Limb (tissue), 2 donors: ENCODE results near the gene CYGB.

ENCODE experiments used
- DNase-seq, 2 donors: peaks; one replicate each; pipeline ENCODE4 v3.0.0-alpha.2; 2016; ENCODE audit errors: extremely low spot score in 2 of 2

CYGB gene

DNA sequence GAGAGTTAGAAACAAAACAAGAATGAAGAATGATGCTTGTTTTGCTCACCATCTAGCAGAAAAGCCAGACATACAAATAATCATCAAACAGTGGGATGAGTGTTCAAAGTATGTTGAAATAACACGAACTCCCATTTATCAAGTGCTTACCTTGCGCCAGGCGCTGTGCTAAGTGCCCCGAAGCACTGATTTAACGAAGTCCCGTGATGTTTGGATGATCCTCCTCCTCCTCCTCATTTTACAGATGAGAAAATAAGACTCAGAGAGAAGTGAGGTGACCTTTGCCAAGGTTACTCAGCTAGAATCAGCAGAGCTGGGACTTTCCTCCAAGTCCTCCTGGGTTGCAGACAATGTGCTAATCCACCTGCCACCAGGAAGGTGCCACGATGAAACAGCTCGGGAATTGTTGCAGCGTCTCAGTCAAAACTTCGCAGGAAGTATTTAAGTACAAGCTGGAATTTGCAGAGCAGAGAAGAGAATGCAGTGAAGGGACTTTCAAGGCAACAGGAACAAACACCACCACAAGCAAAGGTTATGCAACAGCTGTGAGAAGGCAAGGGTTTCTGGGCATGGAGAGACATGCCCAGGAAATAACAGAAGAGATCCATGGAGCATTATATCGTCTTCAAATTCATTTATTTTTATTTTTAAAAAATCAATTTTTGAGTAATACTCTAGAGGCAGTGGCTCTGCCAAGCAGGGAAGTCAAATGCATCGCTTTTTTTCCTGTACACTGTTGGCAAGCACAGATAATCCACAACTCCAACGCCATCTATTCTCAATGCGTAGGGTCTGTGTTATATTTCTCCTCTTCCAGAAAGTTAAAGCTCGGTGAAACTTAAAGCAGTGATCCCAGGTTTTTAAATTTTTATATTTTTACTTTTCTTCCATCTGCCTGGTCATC is 13.5 kb upstream of the CYGB start:
- DNase-seq = no peak

DNA sequence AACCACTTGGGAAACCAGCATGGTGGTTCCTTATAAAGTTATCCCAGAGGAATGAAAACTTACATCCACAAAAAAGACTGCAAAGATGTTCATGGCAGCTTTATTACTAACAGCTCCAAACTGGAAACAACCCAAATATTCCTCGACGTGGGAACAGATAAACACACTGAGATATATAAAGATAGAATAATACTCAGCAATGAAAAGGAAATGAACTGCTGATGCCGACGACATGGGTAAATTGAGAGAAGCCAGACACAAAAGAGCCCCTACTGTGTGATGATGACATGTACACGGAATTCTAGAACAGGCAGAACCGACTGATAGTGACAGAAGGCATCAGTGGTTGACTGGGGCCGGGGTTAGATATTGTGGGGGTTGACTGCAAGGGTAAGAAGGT is 12.0 kb upstream of the CYGB start:
- DNase-seq = no peak

DNA sequence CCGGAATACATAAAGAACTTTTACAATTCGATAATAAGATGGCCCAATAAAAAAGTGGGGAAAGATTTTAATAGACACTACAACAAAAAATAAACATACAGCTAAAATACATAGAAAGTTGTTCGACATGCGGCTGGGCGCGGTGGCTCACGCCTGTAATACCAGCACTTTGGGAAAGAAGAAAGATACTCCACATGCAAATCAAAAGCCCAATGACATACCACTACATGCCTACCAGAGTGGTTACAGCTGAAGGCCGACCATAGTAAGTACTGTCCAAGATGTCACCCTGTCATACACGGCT is 11.7 kb upstream of the CYGB start:
- no peak for DNase-seq

DNA sequence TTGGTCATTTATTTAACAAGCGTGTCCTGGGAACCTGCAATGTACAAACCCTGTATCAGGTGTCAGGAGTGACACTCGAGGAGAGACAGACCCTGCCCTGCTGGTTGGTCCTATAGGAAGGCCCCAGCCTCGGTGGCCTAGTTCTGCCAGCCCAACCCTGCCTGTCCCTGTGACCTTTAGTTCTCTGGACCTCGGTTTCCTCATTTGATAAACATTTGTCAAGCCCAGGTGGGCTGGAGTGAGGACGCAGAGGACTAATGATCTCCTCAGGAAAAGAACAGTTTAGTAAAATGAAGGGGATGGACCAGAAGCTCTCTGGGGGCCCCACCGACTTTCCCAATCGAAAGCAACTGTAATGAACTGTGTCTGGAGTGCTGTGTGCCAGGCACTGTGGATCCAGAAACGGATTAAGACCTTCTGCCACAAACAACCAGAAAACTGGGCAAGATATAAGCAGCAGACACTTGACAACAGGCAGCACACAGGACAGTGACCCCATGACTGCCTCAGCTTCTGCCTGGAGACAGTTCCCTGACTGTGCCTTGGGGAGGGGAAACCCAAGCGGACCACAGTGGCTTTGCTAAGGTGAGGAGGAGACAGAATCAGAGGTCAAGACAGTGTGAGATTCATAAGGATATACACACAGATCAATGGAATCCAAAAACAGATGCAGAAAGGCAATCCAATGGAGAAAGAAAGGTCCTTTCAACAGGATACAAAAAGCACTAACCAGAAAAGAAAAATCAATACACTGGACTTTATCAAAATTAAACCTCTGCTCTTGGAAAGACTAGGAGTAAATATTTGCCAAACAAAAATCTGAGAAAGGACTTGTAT is 11.1 kb upstream of the CYGB start:
- no peak for DNase-seq

DNA sequence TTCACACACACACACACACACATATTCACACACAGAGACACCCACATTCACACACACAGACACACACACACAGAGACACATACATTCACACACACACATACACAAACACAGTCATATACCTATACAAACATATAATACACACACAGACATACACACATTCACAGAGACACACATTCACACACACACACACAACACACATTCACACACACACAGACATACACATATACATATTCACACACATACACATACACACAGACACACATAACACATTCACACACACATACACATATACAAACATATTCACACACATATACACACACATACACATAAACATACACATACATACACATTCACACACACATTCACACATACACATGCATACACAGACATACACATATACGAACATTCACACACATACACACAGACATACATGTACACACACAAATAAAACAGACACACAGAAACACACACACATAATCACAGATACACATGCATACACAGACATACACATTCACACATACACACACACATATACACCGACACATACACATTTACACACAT is 10.2 kb upstream of the CYGB start:
- DNase-seq = no peak

DNA sequence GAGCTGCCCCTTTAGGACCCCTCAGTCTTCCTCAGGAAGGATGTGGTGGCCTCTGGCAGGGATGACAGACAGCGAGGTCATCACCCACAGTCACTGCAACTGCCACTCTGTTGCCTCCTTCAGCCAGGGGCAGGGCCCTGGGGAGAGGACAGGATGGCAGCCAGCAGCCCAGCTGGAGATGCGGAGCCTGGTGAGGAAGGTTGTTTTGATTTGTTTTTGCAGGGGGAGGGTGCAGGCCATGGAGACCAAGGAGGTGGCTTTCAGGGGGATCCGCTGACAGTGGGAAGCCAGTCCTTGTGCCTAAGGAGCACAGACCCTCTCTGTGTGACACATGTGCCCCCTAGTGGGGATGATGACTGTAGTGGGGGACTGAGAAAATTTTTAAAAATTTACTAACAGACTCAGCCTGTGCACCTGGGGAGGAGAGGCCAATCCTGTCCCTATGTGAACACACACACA is 9.7 kb upstream of the CYGB start:
- peak; percentile 75 to 80 for DNase-seq

DNA sequence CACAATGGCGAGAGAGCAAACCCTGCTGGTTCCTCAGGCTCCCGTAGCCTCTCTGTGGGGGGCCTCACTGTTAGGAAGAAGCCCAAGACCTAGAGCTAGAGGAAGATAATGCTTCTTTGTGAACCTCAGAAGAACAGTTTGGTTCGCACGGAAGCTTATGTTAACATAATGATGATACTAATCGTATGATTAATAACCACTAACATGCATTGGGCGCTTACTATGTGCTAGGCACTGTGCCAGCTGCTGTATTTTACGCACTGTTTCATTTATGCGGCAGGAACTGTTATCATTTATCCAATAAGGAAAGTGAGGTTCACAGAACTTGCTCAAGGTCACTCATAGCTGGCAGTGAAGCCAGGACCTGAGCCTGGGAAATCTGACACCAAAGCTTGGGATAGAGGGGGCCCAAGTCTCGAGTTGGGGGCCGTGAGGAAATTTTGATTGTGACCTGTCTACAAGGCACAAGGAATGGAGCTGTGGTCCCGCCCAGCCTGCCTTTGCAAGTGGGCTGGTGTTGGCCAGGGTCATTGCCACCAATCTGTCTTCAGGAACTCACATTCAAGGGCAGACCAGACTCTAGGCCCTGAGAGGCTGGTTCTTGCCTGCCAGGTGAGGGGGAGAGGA is 9.2 kb upstream of the CYGB start:
- no peak for DNase-seq

DNA sequence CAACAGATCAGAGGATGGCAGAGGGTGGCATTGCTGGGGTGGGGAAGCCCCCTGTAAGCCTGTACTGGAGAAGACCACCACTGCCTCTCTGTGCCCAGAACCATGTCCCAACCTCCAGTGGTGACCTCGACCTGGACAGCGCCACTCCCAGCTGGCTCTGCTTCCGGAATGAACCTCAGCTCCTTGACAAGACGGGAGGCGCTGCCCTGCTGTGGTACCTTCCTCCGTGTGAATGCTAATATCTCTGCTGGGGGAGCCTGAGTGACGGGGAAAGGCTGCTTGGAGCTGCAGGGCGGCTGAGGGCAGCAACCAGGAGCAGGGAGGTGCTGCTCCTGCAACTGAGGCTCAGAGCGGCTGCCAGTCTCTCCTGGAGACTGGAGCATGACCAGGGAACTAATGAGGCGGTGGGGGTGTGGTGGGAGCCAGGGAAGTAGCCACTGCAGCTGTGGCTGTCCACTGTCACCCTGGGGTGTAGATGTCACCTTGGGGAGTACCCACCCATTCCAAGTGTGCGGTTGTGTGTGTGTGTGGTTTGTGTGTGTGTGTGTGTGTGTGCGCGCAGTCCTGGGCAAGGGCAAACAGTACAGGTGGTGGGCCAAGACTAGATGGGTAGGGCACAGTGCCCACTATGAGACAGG is 8.5 kb upstream of the CYGB start:
- DNase-seq = no peak

DNA sequence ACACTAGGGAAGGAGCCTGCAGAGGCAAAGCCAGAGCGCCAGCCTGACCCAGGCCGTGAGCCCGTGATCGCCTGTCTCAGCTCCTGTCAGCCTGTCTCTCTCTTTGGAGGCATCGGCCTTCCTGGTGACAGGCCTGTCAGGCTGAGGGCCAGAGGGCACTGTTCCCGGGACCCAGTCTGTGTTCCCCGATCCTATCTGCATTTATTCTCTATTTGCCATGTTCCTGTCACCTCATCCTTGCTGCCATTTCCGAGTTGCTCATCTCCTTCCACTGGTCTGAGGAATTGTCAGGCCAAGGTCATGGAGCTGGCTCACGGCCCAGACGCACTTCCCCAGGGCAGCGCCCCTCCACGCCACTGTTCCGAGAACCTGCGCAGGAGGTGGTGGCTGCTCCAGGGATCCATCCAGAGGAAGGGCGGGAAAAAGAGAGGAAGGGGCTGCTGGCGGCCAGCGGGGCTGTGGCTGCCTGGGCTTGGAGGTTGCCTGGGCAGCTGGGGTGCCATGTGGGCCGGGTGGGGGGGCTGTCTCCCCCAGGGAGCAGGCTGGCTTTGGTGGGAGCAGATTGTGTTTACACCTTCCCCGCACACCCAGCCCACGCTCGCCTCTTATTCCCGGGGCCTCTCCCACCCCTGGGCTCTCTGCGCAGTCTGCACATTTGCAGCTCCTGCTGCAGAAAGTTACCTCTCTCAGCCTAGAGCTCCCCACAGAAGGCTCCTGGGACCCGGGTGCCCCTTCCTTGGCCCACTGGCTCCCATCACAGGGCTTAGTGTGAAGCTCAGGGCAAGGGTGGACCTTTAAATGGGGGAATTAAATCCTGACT is 7.2 kb upstream of the CYGB start:
- DNase-seq = no peak

DNA sequence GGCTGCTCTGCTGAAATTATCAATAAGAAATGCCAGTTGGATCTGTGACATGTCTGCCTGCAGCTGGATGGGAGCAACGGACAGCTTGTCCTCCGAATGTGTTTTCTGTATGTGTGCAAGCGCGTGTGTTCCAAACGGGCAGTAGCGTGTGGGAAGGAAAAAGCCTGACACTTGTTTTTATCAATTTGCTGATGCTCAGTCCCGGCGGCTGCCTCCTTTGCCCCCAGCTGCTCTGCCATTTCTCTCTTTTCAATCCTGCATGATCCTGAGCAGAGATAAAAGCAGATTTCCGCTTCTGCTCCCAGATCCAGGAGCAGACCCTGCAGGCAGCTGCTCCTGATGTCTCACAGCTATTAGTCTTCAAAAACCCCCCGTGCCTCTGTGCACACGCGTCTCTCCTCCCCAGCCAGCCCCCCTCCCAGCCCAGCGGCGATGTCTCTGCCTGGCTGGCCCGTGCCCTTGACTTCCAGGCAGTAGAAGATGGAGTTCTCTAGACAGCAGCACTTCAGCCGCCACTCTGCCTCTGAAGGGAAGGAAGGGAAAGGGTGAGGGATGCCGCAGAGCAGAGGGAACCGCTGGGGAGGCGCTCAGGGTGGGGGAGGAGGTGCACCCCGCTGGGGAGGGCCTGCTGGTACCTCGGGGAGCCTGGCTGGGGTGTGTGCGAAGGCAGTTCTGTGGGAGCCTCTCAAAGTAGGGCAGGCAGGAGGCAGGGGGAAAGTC is 6.5 kb upstream of the CYGB start:
- peak in 1 of 2 donors; percentile 61 for DNase-seq

DNA sequence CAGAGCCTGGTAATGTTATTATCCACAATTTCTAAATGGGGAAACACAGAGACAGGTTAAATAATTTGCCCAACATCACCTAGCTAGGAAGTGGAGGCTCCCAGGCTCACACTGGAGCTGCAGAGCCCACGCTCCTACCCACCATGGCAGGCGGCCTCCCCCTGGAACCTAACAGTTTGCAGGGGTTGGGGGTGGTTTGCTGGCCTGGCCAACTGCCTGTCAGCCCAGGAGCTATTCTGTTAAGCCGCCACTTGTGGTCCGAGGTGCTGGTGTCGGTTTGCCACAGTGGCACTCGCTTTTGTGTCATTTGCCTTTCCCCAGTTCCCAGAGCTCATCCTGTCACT is 5.9 kb upstream of the CYGB start:
- no peak for DNase-seq

DNA sequence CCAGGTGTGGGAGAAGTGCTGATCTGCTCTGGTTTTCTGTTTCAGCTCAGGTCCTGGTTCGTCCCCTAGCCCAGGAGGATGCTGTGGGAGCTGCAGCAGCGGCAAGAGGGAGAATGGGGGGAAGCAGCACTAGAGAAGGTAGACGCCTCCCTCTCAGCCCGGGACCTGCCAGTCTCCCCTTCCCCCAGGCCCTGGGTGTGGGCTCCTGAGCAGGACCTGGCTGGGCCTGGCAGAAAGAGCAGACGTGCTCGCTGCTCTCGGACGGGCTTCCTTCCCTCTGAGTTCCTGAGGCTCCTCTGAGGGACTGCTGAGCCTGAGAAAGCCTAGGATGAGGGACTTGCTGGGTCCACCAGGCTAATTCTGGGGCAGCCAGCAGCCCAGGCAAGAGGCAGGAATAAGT is 5.5 kb upstream of the CYGB start:
- DNase-seq = no peak

DNA sequence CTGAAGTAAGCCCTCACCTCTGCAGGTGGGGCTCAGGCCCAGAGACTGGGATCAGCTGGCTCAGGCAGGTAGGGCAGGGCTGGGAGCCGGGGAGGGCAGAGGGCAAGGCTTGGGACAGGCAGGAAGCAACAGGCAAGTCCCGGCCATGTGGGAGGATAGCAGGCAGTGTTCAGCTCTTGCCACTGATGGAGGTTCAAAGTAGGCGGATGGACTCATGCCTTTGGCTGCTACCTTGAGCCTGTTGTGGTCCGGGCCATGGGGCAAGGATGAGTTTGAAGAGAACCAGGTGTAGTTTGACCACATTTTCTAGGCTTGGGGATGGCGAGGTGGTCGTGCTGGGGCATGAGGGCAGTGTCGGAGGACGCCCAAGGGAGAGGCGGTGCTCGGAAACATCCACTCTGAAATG is 5.1 kb upstream of the CYGB start:
- no peak for DNase-seq

DNA sequence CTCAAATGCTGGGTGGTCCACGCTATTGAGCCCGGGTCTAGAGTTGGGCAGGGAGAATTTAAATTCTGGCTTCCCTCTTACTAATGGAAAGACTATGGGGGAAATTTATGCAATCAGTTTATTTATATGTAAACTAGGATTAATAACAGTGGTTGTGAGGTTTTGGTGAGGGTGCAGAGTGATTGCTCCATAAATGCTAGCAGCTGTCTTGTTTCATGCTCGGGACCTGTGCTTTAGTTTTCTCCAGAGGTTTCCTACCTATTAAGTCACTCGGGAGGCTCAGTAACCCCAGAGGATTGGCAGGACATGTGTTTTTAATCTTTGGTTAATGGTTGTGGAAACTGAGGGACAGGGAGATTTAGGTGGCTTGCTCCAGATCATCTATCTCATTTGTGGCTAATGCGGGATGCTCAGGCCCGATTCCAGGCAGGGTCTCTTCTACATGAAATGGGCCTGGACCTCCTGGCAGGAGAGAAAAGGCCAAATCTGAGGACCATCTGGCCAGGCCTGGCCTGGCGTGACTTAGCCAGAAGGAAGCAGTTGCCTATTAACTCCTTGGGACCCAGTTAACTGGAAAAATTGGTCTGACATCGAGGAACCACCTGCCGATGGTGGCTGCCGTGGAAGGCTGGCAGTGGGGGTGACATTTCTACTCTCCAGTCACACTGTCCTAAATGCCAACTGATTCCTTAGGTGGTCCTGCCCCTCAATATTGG is 4.4 kb upstream of the CYGB start:
- DNase-seq = no peak

DNA sequence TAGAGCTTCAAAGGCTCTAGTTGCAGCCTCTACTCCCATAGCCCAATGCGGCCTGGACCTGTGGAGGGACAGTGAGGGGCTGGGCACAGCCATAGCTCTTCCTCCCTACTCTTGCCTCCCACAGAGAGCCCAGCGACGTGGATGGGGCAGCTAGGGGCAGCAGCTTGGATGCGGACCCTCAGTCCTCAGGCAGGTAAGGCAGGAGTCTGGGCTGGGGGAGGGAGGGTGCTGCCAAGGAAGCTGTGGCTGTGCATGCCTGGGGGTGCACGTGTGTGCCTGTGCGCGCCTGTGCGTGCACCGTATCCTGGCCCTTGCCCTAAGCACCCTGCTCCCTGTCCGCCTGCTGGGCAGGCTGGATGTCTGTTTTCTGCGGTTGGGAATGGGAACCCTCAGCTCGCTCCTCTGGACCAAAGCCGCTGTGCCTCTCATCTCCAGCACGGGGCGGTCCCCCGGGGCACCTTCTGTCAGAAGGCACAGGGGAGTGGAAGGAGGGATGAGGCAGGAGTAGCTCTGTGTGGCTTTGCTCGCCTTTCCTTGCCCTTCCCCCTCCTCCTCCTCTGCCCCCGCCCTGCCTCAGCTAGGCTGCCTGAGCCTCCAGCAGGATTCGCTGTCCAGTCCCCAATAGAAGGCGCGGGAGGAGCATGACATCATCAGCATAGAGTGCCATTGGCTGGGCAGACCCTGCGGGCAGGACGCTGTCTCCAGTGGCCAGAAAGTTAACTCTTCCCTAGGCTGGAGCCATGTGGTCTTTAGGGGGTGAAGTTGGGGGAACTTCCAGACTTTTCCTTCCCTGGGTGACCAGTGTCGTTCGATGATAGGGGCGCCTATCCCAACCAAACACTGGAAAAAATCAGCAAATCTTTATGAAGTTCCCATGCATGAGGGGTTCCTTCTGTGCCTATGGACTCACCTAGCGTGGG is 3.1 kb upstream of the CYGB start:
- peak; percentile 92 to 95 for DNase-seq

DNA sequence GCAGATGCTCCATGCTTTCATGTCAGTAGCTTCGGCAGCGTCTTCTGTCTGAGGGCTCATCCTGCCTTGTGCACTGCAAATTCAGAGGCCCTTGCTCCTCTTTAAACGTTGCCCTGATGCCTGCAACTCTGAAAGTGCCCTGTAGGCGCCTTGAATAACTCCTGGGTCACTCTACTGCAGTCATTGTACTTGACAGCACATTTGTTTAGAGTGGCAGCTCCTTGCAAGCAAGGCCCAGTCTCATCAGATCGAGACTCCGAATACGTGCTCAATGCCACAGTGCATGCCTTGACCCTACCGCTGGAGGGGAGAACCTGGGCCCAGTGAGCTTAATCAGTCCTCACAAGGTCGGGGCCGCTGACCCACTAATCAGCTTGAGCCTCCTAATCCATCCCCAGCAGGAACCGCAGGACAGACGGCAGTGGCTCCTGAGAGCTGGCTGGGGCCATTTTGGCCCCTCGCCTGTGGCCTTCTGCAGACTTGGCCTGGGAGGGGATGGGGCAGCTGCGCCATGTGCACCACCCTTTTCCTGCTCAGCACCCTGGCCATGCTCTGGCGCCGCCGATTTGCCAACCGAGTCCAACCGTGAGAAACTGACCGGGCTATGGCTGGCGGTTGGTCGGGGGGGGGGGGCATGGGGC is 2.2 kb upstream of the CYGB start, which contains the start of gene PRCD:
Gene PRCD, plus strand, starts transcription at position 414 of the 641 bp plus-strand sequence. Its CDS starts 98 bp downstream, at position 512.
- peak in 1 of 2 donors; percentile 27 for DNase-seq

DNA sequence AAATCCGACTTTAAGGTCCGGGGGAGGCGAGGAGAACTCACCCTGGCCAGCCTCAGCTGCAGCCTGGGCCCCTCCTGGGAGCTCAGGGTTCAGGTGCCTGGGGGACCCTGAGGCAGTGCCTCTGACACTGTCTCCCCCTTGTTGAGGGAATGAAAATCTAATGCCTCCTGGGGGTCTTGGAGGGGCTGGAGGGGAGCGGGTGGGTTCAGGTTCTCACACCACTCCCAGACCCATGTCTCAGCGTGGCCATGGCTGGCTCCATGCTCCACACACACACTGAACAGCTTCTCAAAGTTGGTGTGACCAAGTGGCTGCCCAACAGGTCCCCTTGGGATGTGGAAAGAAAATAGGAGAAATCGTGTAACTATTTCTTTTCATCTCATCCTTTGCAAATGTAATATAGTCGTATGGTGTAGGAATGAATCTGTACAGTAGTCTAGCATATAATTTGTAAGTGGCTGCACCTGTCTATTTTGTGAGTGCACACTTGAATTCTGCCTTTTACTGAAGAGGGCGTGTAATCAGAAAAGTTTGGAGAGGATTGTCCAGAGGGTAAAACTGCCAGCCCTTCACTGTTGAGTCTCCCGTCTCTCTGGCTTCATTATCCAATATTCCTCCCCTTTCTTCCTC is 1.5 kb upstream of the CYGB start:
- no peak for DNase-seq
